ENCODE measurements around the gene CLGN.

DNA sequence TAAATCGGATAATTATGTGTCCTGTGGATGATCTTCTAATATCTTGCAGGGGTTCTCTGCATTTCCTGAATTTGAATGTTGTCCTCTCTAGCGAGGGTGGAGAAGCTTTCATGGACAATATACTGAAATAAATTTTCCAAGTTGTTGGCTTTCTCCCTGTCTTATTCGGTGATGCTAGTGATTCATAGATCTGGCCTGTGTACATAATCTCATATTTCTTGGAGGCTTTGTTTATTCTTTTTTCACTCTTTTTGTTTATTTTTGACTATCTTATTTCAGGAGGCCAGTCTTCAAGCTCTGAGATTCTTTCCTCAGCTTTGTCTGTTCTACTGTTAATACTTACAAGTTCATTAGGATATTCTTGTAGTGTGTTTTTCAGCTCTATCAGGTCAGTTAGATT lies 20.7 kb upstream of the CLGN start:
- TF ChIP-seq, protein P1, sequence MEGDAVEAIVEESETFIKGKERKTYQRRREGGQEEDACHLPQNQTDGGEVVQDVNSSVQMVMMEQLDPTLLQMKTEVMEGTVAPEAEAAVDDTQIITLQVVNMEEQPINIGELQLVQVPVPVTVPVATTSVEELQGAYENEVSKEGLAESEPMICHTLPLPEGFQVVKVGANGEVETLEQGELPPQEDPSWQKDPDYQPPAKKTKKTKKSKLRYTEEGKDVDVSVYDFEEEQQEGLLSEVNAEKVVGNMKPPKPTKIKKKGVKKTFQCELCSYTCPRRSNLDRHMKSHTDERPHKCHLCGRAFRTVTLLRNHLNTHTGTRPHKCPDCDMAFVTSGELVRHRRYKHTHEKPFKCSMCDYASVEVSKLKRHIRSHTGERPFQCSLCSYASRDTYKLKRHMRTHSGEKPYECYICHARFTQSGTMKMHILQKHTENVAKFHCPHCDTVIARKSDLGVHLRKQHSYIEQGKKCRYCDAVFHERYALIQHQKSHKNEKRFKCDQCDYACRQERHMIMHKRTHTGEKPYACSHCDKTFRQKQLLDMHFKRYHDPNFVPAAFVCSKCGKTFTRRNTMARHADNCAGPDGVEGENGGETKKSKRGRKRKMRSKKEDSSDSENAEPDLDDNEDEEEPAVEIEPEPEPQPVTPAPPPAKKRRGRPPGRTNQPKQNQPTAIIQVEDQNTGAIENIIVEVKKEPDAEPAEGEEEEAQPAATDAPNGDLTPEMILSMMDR (IDR thresholded peaks at IDR 0.05), result no peak
- TF ChIP-seq POLR2A (IDR thresholded peaks at IDR 0.05) (no peak), EP300 (IDR thresholded peaks at IDR 0.05) (no peak)
